A172 (cell line): Measurements from ENCODE around the gene CAPZA2. TPM values are rescaled to one million over a fixed set of nuclear protein-coding genes. Genes with fewer than 3 reads are reported as not detected.
"Not testable (repeated sequence)": the region's sequence is repeated elsewhere in the genome, so short reads cannot be mapped to it uniquely, and the experiment has no call there.

ENCODE experiments used
- DNase-seq: peaks from one replicate; pipeline ENCODE4 v3.0.0-alpha.2; 2015; ENCODE audit warnings: low spot score
- total RNA-seq: library from RNA; depleted of rRNA; stranded (reverse); fragments of >200 nt; shearing (Covaris generic); gene quantifications from 2 replicates; pipeline ENCODE4 v1.2.3, GENCODE V29; 2014

The CAPZA2 gene
- total RNA-seq, 1 experiment from 2014 or later, result 225 TPM

DNA sequence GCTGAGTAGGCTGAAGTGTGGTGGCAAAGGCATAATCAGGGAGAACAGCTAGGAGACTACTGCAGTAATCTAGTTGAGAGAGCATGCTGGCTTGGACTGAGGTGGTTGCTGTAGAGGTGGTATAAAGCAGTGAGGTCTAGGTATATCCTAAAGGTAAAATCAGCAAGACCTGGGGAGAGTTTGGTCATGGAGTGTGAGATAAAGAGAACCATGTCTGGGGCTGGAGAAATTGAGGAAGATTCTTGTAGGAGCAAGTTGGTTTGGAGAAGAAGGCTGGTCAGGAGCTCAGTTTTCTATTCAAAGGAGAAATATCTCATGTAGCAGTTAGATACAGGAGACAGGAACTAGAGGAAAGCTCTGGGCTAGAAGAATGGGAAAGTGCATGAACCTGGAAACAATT lies 58.0 kb downstream of the CAPZA2 start:
- no peak for DNase-seq

DNA sequence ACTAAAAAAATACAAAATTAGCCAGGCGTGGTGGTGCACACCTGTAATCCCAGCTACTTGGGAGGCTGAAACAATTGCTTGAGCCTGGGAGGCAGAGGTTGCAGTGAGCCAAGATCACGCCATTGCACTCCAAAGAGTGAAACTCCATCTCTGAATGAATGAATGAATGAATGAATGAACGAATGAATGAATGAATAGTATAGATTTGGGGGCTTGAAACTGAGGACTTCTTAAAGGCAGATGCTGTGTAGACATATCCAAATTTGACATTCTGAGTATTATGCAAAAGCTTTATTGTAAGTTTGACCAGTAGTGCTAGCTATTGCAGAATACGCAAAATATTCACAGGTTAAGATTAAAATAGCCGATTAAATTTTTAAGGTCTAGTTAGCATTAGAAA lies 60.2 kb downstream of the CAPZA2 start:
- no peak for DNase-seq

DNA sequence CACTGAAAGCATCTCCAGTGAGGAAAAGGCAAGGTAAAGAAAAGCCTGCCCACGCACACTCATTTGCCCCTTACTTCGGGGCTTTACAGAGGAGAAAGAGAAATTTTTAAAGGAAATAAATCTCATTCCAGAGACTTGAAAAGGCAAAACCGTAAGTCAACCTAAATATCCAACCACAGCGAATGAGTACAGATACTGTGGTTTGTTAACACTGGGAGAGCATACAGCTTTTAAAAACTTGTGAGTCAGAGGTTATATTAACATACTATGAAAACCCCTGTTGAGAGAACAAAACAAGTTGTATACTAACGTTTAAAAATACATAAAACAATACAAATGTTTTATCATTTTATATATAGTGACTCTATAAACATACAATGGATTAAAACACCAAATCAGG lies 62.4 kb downstream of the CAPZA2 start:
- peak; percentile 27 for DNase-seq

DNA sequence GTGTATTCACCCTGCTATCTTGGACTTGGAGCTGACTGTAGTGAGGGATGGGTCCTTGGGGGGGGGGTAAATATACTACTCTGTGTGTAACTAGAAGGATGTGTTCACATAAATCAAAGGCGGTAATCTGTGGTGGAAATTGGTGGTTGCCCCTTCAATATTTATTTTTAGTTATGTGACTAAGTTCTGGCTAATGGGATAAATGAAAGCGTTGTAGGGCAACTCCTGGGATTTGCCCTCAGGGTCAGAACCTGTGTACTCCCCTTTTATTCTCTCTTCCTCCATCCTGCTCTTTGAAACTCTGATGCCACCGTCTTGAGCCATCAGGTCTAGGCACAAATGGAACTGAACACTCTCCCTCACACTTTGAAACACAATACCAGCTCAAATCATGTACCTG lies 66.6 kb downstream of the CAPZA2 start:
- no peak for DNase-seq

DNA sequence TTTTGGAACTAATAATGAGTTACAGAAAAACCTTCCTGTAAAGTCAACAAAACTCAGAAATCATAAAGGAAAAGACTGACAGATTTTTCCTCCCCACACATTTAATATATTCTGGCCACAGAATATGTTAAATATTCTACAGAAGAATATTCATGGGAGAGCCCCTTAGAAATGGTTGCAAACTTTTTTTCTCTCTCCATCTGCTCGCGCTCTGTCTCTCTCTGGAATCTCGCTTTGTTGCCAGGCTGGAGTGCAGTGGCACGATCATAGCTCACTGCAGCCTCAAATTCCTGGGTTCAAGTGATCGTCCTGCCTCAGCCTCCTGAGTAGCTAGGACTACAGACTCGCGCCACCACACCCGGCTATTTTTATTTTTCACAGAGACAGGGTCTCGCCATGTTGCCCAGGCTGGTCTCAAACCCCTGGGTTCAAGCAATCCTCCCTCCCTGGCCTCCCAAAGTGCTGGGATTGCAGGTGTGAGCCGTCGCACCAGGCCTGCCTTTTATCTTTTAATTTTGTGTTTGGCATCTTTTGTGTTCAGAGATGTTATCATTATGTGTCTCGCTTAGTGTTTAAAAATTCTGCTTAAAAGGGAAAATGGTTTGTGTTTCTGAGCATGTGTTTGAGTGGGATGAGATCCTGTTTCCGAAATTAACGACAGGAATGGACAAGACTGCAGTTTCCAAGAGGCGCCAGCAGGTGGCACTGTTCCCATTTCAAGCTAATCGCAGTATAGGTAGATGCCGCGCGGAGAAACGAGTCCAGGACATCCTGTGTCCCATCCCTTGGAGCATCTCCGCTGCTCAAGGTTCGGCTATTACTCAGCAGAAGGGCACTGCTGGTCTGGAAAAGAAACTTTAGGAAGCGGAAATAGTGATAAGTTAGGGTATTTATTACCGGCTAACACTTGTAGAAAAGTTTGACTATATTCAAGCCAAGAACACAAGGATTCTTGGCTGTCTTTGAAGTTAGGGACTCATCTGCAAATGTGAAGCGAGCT lies 67.8 kb downstream of the CAPZA2 start:
- DNase-seq, result peak; percentile 84

DNA sequence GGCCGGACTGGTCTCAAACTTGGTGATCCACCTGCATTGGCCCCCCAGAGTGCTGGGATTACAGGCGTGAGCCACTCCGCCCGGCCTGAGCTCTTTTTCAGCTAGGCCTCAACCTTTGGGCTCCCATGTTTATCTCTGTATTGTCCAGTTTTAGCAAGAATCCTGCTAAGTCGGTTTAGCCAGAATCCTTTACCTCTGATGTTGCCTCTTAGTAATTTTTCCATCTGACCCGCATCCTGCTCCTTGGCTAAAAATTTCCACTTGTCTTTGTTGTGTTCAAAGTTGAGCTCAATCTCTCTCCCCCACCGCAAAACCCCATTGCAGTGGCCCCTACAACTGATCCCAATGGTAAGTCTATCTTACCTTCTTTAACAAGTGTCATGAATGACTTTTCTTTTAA lies 70.2 kb downstream of the CAPZA2 start:
- DNase-seq, result no peak

DNA sequence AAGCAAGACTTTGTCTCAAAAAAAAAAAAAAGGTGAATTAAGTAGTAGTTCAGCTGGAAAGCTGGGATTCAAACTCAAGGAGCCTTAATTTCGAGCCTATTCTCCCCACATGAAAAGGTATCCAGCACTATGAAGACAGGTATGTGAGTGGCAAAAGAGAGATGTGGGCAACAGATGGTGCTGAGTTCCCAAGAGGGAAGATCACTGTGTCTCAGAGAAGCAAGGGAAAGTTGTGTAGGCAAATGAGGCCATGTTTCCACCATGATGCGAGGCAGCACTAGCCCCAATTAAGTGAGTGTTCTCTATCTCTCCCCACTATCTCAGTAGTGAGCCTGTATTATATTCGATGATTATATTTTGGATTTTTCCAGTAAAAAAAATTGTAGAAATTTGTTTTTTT lies 71.1 kb downstream of the CAPZA2 start:
- DNase-seq, result no peak

DNA sequence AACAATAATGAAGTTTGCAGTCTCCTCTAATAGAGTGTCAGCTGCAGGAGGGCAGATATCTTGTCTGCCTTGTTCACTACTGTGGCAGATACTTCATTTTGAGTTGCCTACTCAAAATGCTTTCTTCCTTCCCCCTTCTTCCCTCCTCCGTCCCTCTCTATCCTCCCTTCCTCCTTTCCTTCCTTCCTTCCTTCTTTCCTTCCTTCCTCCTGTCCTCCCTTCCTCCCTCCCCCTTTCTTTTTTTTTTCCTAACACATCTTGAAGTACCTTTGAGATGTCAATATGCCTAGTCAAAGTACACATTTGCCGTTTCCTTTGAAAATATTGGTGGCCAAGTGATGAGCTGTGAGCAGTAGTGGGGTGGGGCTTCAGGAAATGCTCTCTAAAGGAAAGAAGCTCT lies 72.2 kb downstream of the CAPZA2 start:
- no peak for DNase-seq

DNA sequence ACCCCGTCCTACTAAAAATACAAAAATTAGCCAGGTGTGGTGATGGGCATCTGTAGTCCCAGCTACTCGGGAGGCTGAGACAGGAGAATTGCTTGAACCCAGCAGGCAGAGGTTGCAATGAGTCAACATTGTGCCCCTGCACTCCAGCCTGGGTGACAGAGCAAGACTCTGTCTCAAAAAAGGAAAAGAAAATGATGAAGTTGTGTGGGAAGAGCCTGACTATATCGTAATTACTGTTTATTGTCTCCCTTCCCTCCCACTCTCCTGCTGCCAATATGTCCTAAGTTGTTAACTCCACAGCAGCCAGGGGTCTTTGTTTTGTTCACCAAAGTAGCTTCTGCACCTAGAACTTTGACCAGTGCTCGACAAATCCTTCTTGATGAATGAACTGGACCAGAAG lies 74.5 kb downstream of the CAPZA2 start:
- not testable (repeated sequence) for DNase-seq

DNA sequence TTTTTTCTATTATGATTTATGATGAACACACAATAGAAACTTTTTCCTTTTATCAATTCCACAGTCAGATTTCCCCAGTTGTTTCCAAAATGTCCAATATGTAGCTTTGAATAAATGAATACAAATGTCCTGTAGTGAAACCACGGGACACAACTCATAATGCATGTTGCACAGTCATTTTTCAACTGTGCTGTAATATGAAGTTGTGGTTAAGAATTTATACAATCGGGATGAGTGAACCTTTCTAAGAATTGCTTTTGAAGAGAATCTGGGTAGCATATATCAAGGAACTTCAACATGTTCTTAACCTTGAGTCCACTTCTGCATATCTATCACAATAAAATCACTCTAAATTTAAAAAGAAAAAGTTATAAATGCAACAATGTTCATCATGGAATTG lies 76.3 kb downstream of the CAPZA2 start:
- no peak for DNase-seq

DNA sequence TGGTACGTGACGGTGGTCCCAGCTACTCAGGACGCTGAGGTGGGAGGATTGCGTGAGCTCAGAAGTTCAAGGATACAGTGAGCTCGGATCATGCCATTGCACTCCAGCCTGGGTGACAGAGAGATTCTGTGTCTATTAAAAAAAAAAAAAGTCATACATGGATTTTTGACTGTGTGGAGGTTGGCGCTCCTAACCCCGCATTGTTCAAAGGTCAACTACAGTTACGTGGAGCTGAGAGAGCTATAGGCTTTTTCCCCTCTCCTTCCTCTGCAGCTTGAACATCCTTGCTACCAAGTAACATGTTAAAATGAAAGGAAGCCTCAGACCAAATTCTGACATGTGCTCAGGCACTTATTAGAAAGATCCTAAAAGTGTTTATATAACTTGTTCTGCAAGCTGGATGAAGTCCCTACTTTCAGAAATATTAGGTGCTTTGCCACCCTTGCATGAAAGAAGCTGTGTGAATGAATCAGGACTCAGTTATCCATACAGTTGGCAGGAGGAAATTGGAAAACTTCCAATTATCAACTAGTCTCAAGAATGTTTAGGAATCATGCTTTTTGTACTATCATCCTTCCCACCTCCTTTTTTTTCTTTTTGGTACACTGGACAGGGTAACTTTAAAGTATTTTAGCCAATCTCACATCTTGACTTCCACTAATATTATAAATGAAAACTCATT lies 78.4 kb downstream of the CAPZA2 start:
- no peak for DNase-seq

DNA sequence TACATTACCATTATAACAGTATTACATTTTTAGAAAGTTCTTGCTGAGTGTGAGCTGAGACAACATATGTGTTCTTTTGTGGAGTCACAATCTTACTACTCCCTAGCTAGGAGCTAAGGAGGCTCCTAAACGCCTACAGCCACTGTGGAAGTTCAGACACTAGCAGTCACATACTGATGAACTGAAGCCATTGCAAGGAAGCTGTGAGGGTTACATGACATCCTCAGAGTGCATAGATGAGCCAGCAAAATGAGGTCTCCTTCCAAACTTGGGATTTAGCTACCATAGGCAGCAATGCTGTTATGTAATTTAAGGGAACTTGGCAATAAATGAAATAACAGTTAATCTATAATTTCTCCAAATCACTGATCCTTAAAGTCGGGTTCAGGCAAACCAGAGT lies 80.1 kb downstream of the CAPZA2 start:
- DNase-seq, result no peak

DNA sequence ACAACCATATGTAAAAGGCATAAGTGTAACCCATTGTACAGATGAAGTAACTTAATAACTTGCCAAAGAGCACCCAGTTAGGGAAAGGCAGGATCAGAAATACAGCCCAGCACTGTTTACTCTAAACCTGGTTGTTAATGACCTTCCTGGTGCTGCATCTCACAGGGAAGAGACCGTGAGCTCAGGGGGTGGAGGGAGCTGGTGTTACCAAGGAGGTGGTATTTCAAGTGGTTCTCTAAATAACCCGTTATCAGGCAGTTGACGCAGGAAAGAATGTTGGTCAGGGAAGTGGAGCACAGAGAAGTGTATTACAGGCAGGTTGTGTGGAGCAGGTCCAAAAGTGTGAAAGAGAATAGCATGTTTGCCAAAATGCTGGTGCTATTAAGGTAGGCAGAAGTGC lies 86.5 kb downstream of the CAPZA2 start:
- DNase-seq, result no peak

DNA sequence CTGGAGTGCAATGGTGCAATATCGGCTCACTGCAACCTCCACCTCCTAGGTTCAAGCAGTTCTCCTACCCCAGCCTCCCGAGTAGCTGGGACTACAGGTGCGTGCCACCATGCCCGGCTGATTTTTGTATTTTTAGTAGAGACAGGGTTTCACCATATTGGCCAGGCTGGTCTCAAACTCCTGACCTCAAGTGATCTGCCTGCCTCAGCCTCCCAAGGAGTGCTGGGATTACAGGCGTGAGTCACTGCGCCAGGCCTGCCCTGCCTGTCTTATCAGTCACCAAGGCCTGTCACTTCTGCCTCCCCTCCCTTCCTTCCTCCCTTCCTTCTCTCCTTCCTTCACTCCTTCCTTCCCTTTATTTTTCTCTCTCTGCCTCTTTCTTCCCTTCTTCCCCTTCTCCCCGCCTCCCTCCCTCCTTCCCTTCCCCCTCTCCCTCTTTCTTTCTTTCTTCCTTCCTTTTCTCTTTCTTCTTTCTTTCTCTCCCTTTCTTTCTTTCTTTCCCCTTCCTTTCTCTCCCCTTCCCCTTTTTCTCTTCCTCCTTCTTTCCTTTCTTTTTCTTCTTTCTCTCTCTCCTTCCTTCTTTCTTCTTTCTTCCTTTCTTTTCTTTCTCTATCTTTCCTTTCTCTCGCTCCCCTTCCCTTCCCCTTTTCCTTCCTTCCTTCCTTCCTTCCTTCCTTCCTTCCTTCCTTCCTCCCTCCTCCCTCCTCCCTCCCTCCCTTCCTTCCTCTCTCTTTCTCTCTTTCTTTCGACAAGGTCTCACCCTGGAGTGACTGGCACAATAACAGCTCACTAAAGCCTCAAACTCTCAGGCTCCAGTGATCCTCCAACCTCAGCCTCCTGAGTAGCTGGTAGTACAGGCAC lies 87.8 kb downstream of the CAPZA2 start:
- no peak for DNase-seq

DNA sequence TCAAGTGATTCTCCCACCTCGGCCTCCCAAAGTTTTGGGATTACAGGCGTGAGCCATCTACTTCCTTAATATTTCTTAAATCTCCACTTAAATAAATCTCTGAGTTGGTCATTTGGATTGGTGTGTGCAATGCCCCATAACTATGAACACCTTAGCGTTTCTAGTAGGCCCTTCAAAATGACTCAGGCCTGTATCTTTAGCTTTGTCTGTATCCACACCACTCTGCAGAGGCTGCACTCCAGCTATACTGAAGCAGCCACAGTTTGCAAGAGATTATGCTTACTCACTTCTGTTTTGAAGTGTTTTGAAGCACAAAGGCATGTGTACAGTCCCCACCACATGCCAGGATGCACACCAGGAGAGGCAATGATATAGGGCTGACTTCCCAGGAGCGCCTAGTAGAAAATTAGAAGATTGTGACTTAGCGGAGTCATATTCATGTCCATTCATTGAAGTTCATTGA lies 88.5 kb downstream of the CAPZA2 start:
- no peak for DNase-seq

DNA sequence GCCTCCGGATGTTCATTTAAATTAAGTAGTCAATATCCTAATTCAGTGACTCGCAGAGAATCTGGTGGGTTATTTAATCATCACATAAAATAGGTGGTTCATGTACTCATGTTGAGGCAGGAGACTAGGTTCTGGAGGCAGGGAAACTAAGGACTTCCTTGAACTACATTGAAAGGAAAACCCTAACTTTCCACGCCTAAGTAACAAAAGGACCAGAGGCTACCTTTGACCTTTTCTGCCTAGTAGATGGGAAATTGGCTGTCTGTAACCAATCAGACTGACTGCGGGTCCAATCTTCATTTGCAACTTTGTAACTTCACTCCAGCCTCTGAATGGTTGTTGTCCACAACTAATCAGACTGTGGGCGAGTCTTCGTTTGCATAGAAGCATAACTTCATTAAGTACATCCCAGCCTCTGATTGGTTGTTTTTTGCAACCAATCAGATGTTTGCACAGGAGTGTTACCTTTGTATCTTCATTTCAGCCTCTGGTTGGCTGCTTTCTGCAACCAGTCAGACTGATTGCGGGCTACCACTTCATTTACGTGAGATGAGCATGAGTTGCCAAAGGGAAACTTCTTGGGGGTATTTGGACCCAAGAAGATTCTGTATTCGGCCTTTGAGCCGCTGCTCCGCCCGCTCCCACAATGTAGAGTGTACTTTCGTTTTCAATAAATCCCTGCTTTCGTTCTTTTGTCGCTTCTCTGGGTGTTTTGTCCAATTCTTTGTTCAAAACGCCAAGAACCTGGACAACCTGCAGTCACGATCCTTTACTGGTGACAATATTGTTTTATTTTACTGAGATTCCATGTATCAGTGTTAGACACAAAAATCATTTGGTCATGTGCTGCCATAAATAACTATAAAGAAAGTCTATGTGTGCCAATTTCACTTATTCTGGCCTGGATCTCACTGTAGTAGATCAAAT lies 89.2 kb downstream of the CAPZA2 start:
- DNase-seq, result peak; percentile 82

DNA sequence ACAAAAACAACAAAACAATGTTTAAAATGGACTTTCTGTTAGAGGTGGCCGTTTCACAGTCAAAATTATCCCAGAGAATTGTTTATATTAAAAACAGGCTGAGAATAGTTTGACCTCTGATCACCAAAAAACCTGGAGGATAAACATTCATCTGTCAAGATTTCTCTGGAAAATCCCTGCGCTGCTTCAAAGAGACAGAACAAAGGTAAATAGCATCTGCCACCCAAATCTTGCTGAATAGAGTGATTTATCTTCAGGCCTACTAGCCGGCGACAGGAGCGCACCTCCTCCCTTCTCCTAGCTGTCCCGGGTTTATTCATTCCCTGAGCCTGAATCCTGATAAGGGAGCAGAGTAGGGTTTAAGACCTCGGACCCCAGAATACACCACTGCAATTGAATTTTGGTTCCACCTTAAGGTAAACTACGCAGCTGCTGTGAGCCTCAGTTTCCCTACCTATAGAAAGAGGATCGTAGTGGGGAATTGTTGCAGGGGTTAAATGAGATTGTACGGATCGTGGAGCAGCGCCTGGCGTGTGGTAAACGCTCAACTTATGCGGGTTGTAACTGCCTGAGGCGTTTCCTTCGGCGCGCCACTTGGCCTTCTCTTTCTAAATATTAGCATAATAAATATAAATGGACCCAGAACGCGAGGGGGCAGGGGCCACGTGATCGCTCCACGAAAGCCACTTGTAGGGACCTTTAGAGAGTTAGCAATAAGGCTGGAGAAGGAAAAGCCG lies 90.4 kb downstream of the CAPZA2 start:
- peak; percentile 31 for DNase-seq

DNA sequence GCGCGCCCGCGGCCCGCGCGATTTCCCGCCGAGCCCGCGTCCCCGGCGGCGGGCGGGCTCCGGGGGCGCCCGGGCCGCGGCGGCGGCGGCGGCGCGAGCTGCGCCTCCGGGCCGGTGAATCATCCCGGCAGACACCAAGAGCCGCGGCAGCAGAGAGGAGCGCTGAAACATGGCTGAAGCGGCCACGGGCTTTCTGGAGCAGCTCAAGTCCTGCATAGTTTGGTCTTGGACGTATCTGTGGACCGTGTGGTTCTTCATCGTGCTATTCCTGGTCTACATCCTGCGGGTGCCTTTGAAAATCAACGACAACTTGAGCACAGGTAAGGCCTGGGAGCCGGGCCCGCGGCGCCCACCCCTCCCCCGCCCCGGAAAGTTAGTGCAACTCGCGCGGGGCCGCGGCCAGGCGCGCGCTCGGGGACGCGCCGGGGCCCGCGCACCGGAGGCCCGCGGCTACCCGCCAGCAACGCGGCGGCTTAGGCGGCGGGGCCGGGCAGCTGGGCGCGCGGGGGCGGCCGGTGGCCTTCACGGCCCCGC lies 91.1 kb downstream of the CAPZA2 start, which contains the start of gene ST7:
Gene ST7 (plus strand): TSS at position 130 of the 534 bp plus-strand sequence. CDS start 40 bp downstream, at position 170.
- DNase-seq, result peak; percentile 50
